ENCODE data around the gene SLC10A3. TPM values are rescaled to one million over a fixed set of nuclear protein-coding genes. Genes with fewer than 3 reads are reported as not detected.

Gene SLC10A3
- total RNA-seq, 2 donors from 2014 or later = 5.4 to 9.1 TPM

GRCh38 chrX:154530286-154530685, 39.9 kb upstream of the SLC10A3 start:
- no peaks in the 10 kb centered on the region for H3K9me3 ChIP-seq (ENCODE audit: control insufficient read depth, low read length)
- 97% methylated on average over 11 of the region's 11 CpGs; no CpG with 5 or more reads in 1 of the 2 experiments for WGBS, 2 experiments (ENCODE audit: insufficient coverage in 1 of 2, insufficient read length in 1 of 2)
- H3K27ac ChIP-seq (ENCODE audit: low read depth, low read length) = no peak overlapping the region
- peaks cover 15% of the 10 kb centered on the region for H3K36me3 ChIP-seq (ENCODE audit: control insufficient read depth, insufficient read depth, low read length)
- Mint-ChIP-seq H3K9me3 (peaks cover 69% of the 10 kb centered on the region), H3K36me3 (ENCODE audit: low read depth) (peaks cover 19% of the 10 kb centered on the region), H3K4me1 (peaks cover 2% of the 10 kb centered on the region), H3K4me3 (no peak overlapping the region), H3K27ac (no peak overlapping the region), H3K27me3 (ENCODE audit: insufficient read depth) (peaks cover 6% of the 10 kb centered on the region)
- H3K9ac ChIP-seq (ENCODE audit: extremely low read depth, low read length, poor library complexity, severe bottlenecking) = no peak overlapping the region
- DNase-seq = no peak
- H3K4me1 ChIP-seq (ENCODE audit: control insufficient read depth, insufficient read depth, low read length) = no peaks in the 10 kb centered on the region
- H3K4me3 ChIP-seq (ENCODE audit: low read length) = no peak overlapping the region
- H3K27me3 ChIP-seq (ENCODE audit: control insufficient read depth, insufficient read depth, low read length, poor library complexity, severe bottlenecking) = no peaks in the 10 kb centered on the region
- TF ChIP-seq CTCF (conservative IDR thresholded peaks at IDR 0.05) = no peak

- no peak for TF ChIP-seq CTCF (conservative IDR thresholded peaks at IDR 0.05)
- Histone ChIP-seq H3K27ac (ENCODE audit: low read depth, low read length) (no peak overlapping the region), H3K4me3 (ENCODE audit: low read length) (no peak overlapping the region), H3K9me3 (ENCODE audit: control insufficient read depth, low read length) (no peaks in the 10 kb centered on the region), H3K9ac (ENCODE audit: extremely low read depth, low read length, poor library complexity, severe bottlenecking) (no peak overlapping the region), H3K4me1 (ENCODE audit: control insufficient read depth, insufficient read depth, low read length) (no peaks in the 10 kb centered on the region), H3K27me3 (ENCODE audit: control insufficient read depth, insufficient read depth, low read length, poor library complexity, severe bottlenecking) (no peaks in the 10 kb centered on the region), H3K36me3 (ENCODE audit: control insufficient read depth, insufficient read depth, low read length) (peaks cover 12% of the 10 kb centered on the region)
- Mint-ChIP-seq H3K36me3 (ENCODE audit: low read depth) (peaks cover 16% of the 10 kb centered on the region), H3K27ac (no peak overlapping the region), H3K4me3 (no peak overlapping the region), H3K9me3 (peaks cover 65% of the 10 kb centered on the region), H3K4me1 (peaks cover 2% of the 10 kb centered on the region), H3K27me3 (ENCODE audit: insufficient read depth) (peaks cover 10% of the 10 kb centered on the region)
- WGBS, 2 experiments (ENCODE audit: insufficient coverage in 1 of 2, insufficient read length in 1 of 2) = 93% methylated on average over 5 of the region's 6 CpGs; no CpG with 5 or more reads in 1 of the 2 experiments
- DNase-seq = no peak
Measured at GRCh38 chrX:154529206-154529612, 38.8 kb upstream of the SLC10A3 start.

- WGBS, 2 experiments (ENCODE audit: insufficient coverage in 1 of 2, insufficient read length in 1 of 2) = 20% methylated on average over 10 of the region's 15 CpGs; no CpG with 5 or more reads in 1 of the 2 experiments
- H3K36me3 Mint-ChIP-seq (ENCODE audit: low read depth) = peaks cover 8% of the 10 kb centered on the region
- H3K36me3 ChIP-seq (ENCODE audit: control insufficient read depth, insufficient read depth, low read length) = no peaks in the 10 kb centered on the region
- H3K9ac ChIP-seq (ENCODE audit: extremely low read depth, low read length, poor library complexity, severe bottlenecking) = peak overlapping the region; percentile 27
- no peak overlapping the region for H3K4me3 ChIP-seq (ENCODE audit: low read length)
- H3K9me3 Mint-ChIP-seq = peaks cover 59% of the 10 kb centered on the region
- H3K27me3 Mint-ChIP-seq (ENCODE audit: insufficient read depth) = peaks cover 14% of the 10 kb centered on the region
- peak; percentile 88 for DNase-seq
- peak; percentile 65 for TF ChIP-seq CTCF (conservative IDR thresholded peaks at IDR 0.05)
- peaks cover 2% of the 10 kb centered on the region for H3K4me1 Mint-ChIP-seq
- no peaks in the 10 kb centered on the region for H3K27me3 ChIP-seq (ENCODE audit: control insufficient read depth, insufficient read depth, low read length, poor library complexity, severe bottlenecking)
- H3K4me1 ChIP-seq (ENCODE audit: control insufficient read depth, insufficient read depth, low read length) = no peaks in the 10 kb centered on the region
- peak overlapping the region; percentile 46 for H3K4me3 Mint-ChIP-seq
- H3K27ac Mint-ChIP-seq = peak overlapping the region; percentile 80
- H3K9me3 ChIP-seq (ENCODE audit: control insufficient read depth, low read length) = no peaks in the 10 kb centered on the region
- H3K27ac ChIP-seq (ENCODE audit: low read depth, low read length) = no peak overlapping the region
Measured at GRCh38 chrX:154526901-154527675, 36.7 kb upstream of the SLC10A3 start.
